A549 (cell line): ENCODE results near the gene SBF2.

Experiments used
- CTCF ChIP-seq: fragments of >200 bp; sonication (Bioruptor Twin); formaldehyde crosslinking; IDR thresholded peaks from 3 replicates; pipeline ENCODE4 v1.5.1; 2016
- EHF ChIP-seq: fragments of 250-450 bp; sonication (Bioruptor Pico); IDR thresholded peaks from 2 replicates; pipeline ENCODE4 v1.5.0; 2020; ENCODE audit warnings: mild to moderate bottlenecking
- EHMT2 ChIP-seq: fragments of 200-600 bp; sonication (generic); IDR thresholded peaks from 2 replicates; pipeline ENCODE4 v1.6.1; 2016; ENCODE audit warnings: antibody characterized with exemption, low read depth, mild to moderate bottlenecking, moderate library complexity
- EP300 ChIP-seq, 2 experiments: fragments of >200 bp; sonication (Bioruptor Twin); formaldehyde crosslinking; IDR thresholded peaks; 2 replicates in 1 of 2; 3 replicates in 1 of 2; pipeline ENCODE4 v1.6.1; 2016 to 2017
- FOSL2 ChIP-seq, 2 experiments: fragments of 450-650 bp in 1 of 2; fragments of >200 bp in 1 of 2; sonication (Bioruptor Twin) in 1 of 2; formaldehyde crosslinking; IDR thresholded peaks; 2 replicates each; pipeline versions ENCODE4 v1.5.0 to v1.6.1; 2016 to 2020; ENCODE audit warnings: mild to moderate bottlenecking in 1 of 2, moderate library complexity in 1 of 2
- JUN ChIP-seq, 2 experiments: fragments of >200 bp; sonication (Bioruptor Twin); formaldehyde crosslinking; IDR thresholded peaks; 2 replicates in 1 of 2; 3 replicates in 1 of 2; pipeline ENCODE4 v1.6.1; 2016 to 2017
- MAFK ChIP-seq: fragments of 450-650 bp; IDR thresholded peaks from 2 replicates; pipeline ENCODE4 v1.6.1; 2014; ENCODE audit not compliant: partially characterized antibody
- MAX ChIP-seq: IDR thresholded peaks from 2 replicates; pipeline ENCODE4 v1.6.1; 2012
- MYC ChIP-seq: IDR thresholded peaks from 2 replicates; pipeline ENCODE4 v1.6.1; 2012; ENCODE audit warnings: mild to moderate bottlenecking, inconsistent platforms, low read length, improper control_type of control experiment, borderline replicate concordance
- POLR2A ChIP-seq: IDR thresholded peaks from 2 replicates; pipeline ENCODE4 v1.6.1; 2012; ENCODE audit warnings: mild to moderate bottlenecking, low read length
- RFX5 ChIP-seq: fragments of 450-650 bp; IDR thresholded peaks from 2 replicates; pipeline ENCODE4 v1.7.1; 2014; ENCODE audit warnings: antibody characterized with exemption, mild to moderate bottlenecking, moderate library complexity
- USF2 ChIP-seq: fragments of 450-650 bp; IDR thresholded peaks from 2 replicates; pipeline ENCODE4 v1.6.1; 2014; ENCODE audit warnings: antibody characterized with exemption

- TF ChIP-seq CTCF = no peak
- TF ChIP-seq POLR2A = no peak
- no peak for TF ChIP-seq USF2
- no peak for TF ChIP-seq EP300 (IDR thresholded peaks at IDR 0.05)
- no peak for TF ChIP-seq MAX
- no peak for TF ChIP-seq FOSL2 (IDR thresholded peaks at IDR 0.05)
- TF ChIP-seq FOSL2 (CRISPR knock-in tag; IDR thresholded peaks at IDR 0.05) = no peak
- no peak for TF ChIP-seq EHMT2
- no peak for TF ChIP-seq RFX5
- TF ChIP-seq JUN (IDR thresholded peaks at IDR 0.05) = no peak
- no peak for TF ChIP-seq MAFK
- no peak for TF ChIP-seq EHF (CRISPR knock-in tag)
- no peak for TF ChIP-seq MYC
Measured at GRCh38 chr11:9738116-9738515, 555.9 kb downstream of the SBF2 start.
